Raji (cell line): ENCODE measurements around the gene ELF1.

Source experiments
- POLR2A ChIP-seq: IDR thresholded peaks from 2 replicates; pipeline ENCODE4 v1.6.1; 2011; ENCODE audit warnings: low read depth, low read length, control low read depth; ENCODE audit not compliant: insufficient read depth

ELF1 gene

DNA sequence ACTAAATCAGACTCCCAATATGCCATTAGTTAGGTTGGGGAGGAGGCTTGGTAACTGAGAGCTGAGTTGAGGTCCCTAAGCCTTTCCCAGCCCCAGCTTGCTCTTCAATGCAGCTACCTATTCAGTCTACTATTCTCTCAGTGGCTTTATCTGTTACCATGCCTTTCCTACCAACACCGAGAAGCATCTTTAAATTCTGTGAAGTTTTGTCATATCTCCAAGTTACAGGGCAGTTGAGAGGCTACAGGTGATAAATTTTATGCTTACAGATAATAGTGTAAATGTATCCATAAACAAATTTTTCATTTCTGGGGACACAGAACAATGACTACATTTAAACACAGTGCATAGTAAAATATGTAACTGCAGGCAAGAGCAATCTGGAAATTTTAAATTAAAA is 110.6 kb downstream of the ELF1 start:
- no peak for TF ChIP-seq POLR2A

DNA sequence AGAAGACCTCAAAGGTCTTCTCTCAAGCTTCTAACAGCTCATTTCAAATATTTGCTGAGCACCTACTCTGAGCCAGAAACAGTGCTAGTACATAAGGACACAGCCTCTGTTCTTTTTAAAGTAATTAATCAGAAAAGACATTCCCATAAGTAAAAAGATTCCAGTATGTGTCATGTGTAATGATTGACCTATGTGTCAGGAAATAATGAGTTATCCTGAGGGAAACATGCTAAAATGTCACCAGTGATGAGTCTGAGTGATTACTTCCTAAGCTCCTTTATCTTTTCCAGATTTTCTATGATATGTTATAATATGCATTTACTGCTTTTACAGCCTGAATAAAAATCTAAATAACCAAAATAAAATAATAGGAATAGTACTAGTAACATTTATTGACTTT is 122.1 kb downstream of the ELF1 start:
- TF ChIP-seq POLR2A, result no peak

- no peak for TF ChIP-seq POLR2A
These were observed 123.6 kb downstream of the ELF1 start for GRCh38 chr13:40895227-40896184.

DNA sequence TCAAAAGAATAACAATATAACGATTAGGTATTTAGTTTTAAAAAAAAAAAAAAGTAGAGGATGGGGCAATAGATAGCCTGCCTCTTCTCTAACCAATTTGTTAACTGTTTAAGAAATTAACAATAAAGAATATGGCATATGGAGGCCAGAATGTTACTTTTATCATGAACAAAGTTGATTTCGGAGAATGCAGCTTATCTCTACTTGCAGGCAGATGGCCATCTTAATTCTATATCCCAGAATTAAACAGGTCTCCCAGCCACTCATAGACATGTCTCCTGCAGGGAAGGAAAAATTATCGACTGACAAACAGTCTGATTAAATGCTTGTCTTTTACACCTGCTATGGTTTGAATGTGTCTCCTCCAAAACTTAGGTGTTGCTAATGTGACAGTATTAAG is 133.1 kb downstream of the ELF1 start:
- no peak for TF ChIP-seq POLR2A
